NCI-H1105 treated with DMSO at 0.1 percent for 48 hours (cell line): ENCODE data around the gene TMED10.

ENCODE experiments used
- DNase-seq: peaks from one replicate; lab custom pipeline; 2025; lab: John Stamatoyannopoulos, UW

The TMED10 gene

DNA sequence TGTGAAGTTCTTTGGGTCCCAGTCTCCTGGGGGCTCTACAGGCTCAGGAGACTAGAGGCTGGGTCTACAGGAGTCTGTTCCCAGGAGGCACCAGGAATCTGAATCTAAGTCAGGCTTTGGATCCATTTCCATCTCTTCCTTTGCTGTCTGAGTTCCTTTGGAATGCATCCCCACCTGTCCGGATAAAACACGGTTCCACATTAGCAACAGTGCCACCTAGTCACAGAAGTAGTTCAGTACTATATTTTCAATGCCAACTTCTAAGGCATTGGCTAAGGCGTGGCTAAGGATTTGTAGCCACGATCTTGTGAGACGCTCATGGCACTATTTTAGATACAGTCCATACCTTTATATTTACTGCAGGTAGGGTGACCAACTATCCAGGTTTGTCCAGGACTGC lies 91.9 kb downstream of the TMED10 start:
- DNase-seq = no peak

DNA sequence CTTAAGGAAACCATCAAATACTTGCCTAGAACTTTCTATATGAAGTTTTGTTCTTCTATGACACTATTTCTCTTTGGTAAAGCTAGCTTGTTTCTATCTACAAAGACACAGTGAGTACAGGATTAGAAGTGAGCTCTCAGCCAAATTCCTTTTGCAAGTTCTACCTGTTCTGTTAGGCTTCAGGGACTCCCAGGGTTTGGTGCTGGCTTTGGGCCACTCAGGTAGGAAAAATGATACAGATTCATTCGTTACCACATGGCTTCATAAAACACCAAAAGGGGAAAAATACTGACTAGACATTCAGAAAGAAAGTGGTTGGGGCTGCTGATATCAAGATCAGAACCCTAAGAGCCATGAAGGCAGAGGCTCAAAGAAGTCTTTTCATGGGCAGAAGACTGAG lies 93.1 kb downstream of the TMED10 start:
- DNase-seq = no peak

- no peak for DNase-seq
Observed at GRCh38 chr14:75081660-75082229, 94.7 kb downstream of the TMED10 start.
